ENCODE results near the gene PRDM13. TPM values are rescaled to one million over a fixed set of nuclear protein-coding genes. Genes with fewer than 3 reads are reported as not detected.

PRDM13 gene
- total and polyA plus RNA-seq, 2 of the 13 experiments (the other 11 are each of a cell fraction or from before 2014, with no cell fraction given) = not detected

DNA sequence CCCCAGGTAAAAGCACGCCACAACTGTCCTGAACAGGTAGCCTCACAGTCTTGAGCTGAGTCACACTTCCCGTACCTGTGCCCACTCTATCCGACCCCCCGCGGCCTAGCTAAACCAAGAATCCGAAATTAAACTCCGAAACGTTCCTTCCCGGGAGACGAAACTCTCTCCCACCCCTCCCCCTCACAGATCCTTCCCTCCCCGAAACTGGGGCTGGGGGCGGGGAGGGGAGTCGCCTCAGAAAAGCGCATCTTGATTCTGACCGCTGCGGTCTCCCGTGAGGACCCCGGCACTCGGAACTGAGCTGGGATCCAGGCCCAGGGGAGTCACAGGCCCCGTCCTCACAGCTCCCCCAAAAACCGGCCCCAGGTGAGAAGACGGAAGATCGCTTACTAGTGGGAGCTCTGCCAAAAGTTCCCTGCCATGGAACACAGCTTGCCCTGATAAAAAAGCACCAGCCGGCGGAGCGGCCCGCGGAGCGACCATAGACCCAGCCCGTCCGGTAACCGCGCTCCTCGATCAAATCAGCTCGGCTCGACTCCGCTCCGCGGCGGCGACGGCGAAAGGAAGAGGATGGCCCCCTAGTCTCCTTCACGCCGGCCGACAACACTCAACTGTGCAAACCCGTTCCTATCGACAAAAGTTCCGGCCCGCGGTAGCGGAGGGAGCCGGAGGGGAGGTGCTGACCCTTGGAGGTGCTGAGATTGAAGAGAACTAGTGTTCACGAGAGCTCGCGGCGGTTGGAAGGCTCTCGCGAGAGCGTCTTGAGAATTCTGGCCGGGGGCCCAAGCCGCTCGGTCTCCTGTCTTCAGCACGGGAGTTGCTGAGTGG lies 38.3 kb upstream of the PRDM13 start, which contains the start of gene CCNC:
Gene CCNC, minus strand, starts transcription at position 558 of the 831 bp plus-strand sequence. Its CDS starts 133 bp downstream, at position 425.
- Histone ChIP-seq H3K4me3 (replicated peaks in 1 of 3; ENCODE audit: insufficient read depth in 1 of 3, low read depth in 2 of 3, low read length in 3 of 3) (peak within 1 kb of the TSS; percentile 75 to 88 (median 78)), H3K36me3 (replicated peaks in 1 of 2; ENCODE audit: control insufficient read depth in 1 of 2, insufficient read depth in 2 of 2, low read length in 2 of 2) (peaks cover 0 to 2% of the 10 kb centered on the region in 2 experiments; a peak in 2 of 5 replicates), H3K79me2 (ENCODE audit: insufficient read depth, low read length) (peaks cover 50% of the 10 kb centered on the region), H3K9me3 (ENCODE audit: low read length) (no peaks in the 10 kb centered on the region), H2AFZ (ENCODE audit: low read length) (peak within 1 kb of the TSS; percentile 73), H3K9ac (ENCODE audit: insufficient read depth, low read depth, low read length) (peak within 1 kb of the TSS; percentile 93), H4K20me1 (ENCODE audit: insufficient read depth, low read length) (peaks cover 16% of the 10 kb centered on the region), H3K27me3 (ENCODE audit: control insufficient read depth in 1 of 2, insufficient read depth in 2 of 2, low read length in 2 of 2) (no peaks in the 10 kb centered on the region; a peak in 1 of 5 replicates), H3K27ac (ENCODE audit: extremely low read length, insufficient read depth, low read length) (peak within 1 kb of the TSS; percentile 92), H3K4me1 (ENCODE audit: insufficient read depth, low read length) (peaks cover 25% of the 10 kb centered on the region), H3K4me2 (ENCODE audit: low read depth, low read length) (peak within 1 kb of the TSS; percentile 88)
- in situ Hi-C loops (cut with HindIII; ENCODE audit: extremely low pct_ligation_motif_present, low pct_unique_long_range_greater_than_20kb) = no loop called here
- DNase-seq (ENCODE audit: low spot score) = peak; percentile 93
- ATAC-seq = peak; percentile 98
- CTCF ChIA-PET (ENCODE audit: low intra/inter-chr PET ratio, low total read pairs) = no interaction called here
- FAIRE-seq = peak; percentile 79
- WGBS (ENCODE audit: low lambda C conversion rate) = 2% methylated on average over 36 of the region's 64 CpGs
- POLR2A ChIA-PET = interaction anchor here (0.6 to 1.7 kb wide), 20 partner anchors 9 to 175 kb away, joined by 3 to 33 read pairs (median 6); partner anchors contain the start of genes COQ3 and PNISR
- intact Hi-C loops (cut with micrococcal nuclease; ENCODE audit: unreplicated experiment) = loop anchor here (2.0 kb wide), 2 partner anchors 48 to 144 kb away; partner anchors contain the start of gene PNISR
- TSS peak; percentile 58 for BruUV-seq (replicated peaks)
- TF ChIP-seq ZNF251 (CRISPR knock-in tag; IDR thresholded peaks at IDR 0.05) (no peak), PTBP1 (IDR thresholded peaks at IDR 0.05; ENCODE audit: low read depth, low read length, poor library complexity, severe bottlenecking) (peak; percentile 93), BCL6 (CRISPR knock-in tag; IDR thresholded peaks at IDR 0.05) (peak; percentile 59; the same call in 1 of the 2 replicates), ZNF432 (CRISPR knock-in tag; IDR thresholded peaks at IDR 0.05; ENCODE audit: borderline replicate concordance) (no peak; the same call in 1 of the 2 replicates), ETV5 (CRISPR knock-in tag; IDR thresholded peaks at IDR 0.05; ENCODE audit: borderline replicate concordance) (peak; percentile 71), AGO2 (optimal IDR thresholded peaks at IDR 0.05; ENCODE audit: low read depth, low read length) (peak; percentile 81), RARA (CRISPR knock-in tag; IDR thresholded peaks at IDR 0.05) (peak; percentile 60), JARID2 (CRISPR knock-in tag; IDR thresholded peaks at IDR 0.05; ENCODE audit: insufficient replicate concordance) (peak; percentile 92), PHF5A (CRISPR knock-in tag; IDR thresholded peaks at IDR 0.05; ENCODE audit: low read depth, unreplicated experiment) (peak; percentile 64)
- TF ChIP-seq, protein P1, sequence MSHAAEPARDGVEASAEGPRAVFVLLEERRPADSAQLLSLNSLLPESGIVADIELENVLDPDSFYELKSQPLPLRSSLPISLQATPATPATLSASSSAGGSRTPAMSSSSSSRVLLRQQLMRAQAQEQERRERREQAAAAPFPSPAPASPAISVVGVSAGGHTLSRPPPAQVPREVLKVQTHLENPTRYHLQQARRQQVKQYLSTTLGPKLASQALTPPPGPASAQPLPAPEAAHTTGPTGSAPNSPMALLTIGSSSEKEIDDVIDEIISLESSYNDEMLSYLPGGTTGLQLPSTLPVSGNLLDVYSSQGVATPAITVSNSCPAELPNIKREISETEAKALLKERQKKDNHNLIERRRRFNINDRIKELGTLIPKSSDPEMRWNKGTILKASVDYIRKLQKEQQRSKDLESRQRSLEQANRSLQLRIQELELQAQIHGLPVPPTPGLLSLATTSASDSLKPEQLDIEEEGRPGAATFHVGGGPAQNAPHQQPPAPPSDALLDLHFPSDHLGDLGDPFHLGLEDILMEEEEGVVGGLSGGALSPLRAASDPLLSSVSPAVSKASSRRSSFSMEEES (CRISPR knock-in tag; IDR thresholded peaks at IDR 0.05) = peak; percentile 68; the same call in 1 of the 2 replicates
- TF ChIP-seq, protein P2, sequence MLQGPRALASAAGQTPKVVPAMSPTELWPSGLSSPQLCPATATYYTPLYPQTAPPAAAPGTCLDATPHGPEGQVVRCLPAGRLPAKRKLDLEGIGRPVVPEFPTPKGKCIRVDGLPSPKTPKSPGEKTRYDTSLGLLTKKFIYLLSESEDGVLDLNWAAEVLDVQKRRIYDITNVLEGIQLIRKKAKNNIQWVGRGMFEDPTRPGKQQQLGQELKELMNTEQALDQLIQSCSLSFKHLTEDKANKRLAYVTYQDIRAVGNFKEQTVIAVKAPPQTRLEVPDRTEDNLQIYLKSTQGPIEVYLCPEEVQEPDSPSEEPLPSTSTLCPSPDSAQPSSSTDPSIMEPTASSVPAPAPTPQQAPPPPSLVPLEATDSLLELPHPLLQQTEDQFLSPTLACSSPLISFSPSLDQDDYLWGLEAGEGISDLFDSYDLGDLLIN (CRISPR knock-in tag; IDR thresholded peaks at IDR 0.05; ENCODE audit: borderline replicate concordance) = no peak
- TF ChIP-seq, protein P3, sequence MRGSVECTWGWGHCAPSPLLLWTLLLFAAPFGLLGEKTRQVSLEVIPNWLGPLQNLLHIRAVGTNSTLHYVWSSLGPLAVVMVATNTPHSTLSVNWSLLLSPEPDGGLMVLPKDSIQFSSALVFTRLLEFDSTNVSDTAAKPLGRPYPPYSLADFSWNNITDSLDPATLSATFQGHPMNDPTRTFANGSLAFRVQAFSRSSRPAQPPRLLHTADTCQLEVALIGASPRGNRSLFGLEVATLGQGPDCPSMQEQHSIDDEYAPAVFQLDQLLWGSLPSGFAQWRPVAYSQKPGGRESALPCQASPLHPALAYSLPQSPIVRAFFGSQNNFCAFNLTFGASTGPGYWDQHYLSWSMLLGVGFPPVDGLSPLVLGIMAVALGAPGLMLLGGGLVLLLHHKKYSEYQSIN (CRISPR knock-in tag; IDR thresholded peaks at IDR 0.05; ENCODE audit: borderline replicate concordance) = no peak
- TF ChIP-seq, protein P4, sequence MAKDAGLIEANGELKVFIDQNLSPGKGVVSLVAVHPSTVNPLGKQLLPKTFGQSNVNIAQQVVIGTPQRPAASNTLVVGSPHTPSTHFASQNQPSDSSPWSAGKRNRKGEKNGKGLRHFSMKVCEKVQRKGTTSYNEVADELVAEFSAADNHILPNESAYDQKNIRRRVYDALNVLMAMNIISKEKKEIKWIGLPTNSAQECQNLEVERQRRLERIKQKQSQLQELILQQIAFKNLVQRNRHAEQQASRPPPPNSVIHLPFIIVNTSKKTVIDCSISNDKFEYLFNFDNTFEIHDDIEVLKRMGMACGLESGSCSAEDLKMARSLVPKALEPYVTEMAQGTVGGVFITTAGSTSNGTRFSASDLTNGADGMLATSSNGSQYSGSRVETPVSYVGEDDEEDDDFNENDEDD (CRISPR knock-in tag; IDR thresholded peaks at IDR 0.05; ENCODE audit: borderline replicate concordance) = peak; percentile 56; the same call in 1 of the 2 replicates
- TF ChIP-seq, protein P5, sequence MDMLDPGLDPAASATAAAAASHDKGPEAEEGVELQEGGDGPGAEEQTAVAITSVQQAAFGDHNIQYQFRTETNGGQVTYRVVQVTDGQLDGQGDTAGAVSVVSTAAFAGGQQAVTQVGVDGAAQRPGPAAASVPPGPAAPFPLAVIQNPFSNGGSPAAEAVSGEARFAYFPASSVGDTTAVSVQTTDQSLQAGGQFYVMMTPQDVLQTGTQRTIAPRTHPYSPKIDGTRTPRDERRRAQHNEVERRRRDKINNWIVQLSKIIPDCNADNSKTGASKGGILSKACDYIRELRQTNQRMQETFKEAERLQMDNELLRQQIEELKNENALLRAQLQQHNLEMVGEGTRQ (IDR thresholded peaks at IDR 0.05; ENCODE audit: low read depth, low read length) = no peak
- TF ChIP-seq, protein P5 (CRISPR knock-in tag; IDR thresholded peaks at IDR 0.05; ENCODE audit: borderline replicate concordance) = no peak

Measured in HepG2 (cell line).